ENCODE measurements around the gene ACER3.
"Not testable (repeated sequence)": the region's sequence is repeated elsewhere in the genome, so short reads cannot be mapped to it uniquely, and the experiment has no call there.

ACER3 gene

DNA sequence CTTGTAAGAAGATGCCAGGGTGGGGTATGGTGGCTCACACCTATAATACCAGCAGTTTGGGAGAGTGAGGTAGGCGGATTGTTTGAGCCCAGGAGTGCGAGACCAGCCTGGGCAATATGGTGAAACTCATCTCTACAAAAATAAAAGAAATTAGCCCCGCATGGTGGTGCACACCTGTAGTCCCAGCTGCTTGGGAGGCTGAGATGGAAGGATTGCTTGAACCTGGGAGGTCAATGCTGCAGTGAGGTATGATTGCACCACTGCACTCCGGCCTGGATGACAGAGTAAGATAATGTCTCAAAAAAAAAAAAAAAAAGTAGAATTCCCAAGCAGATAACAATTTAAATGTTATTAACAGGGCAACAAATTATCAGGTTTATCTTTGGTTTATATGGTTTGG lies 20.2 kb downstream of the ACER3 start:
- no peak for DNase-seq

DNA sequence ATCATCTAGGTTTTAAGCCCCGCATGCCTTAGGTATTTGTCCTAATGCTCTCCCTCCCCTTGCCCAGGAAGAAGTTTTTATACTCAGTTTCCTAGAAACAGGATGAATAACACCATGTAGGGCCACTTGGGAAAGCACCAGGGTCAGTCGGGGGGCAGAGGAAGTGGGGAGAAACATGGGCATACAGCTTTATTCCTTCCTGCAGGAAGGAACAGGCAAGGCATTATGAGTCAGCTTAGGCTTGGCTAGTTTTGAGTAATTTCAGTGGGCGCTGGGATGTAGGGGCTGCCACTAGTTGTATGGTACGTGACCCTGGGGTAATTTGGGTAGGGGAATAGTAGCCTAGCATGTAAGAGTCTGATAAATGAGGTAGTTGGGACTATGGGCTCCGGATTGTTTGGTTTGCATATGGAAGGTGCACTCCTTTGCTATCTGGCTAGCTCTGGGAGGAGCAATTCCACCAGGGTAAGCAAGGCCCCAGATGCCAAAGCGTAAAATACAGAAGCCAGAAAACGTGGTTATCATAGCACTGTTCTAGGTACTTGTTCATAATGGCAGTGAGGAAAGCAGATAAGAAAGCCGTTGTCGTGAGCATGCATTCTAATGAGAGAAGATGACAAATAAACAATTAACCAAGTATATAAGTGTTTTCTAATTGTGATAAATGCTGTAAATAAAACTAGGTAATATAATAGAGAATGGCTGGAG lies 24.8 kb downstream of the ACER3 start:
- peak; percentile 54 for DNase-seq

DNA sequence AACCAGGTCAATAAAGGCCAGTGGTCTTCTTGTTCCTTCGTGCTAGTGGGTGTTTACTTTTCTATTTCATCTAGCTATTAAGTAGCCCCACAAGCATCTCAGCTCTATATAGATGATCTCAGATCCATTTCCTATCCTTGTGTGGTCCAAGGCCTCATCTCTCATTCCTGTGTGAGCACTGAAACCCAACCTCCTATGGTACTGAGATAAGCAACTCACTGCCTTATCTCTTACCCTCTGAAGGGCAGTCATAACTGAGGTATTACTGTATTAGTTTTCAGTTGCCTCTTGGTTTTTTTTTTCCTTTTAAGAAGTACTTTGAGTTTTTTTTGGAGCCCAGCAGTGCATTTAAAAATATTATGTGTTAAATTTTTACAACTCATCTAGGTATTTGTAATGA lies 28.3 kb downstream of the ACER3 start:
- no peak for DNase-seq

DNA sequence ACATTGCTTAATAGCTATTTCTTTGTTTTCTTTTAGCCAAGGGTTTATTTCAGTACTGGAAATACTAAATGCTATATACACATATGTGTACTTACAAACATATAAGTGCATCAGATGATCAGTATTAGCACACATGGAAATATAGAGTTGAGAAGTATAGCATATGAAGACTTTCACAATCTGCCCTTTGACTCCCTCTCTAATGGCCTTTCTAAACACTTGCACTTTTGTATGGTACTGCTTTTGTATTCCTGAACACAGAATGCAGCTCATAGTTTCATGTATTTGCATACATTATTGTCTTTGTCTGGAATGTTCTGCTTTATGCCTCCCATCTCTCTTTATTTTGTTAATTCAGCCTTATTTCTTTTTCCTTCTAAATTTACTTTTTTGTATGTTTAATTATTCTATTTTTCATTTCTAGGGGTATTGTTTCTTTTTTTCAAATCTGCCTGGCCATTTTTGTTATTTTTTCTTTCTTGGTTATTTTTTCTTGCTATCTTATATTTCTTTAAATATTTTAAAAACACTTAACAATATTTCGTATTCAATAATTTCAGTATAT lies 28.8 kb downstream of the ACER3 start:
- DNase-seq: no peak

DNA sequence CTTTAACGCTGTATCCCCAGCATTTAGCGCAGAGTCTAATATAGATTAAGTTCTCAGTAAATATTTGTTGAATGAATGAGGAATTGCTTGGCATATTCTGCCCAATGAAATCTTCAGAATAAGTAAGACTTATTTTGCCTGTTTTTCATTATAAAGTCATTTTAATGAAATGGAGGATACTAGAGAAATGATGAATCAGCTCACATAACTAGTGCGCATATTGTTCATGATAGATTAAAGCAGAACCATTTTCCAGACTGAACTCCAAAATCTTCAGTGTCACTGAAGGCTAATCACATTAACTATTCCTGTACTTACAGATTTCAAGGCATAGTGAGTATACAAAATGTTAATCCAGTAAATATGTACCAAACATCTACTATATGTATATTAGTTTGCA lies 29.6 kb downstream of the ACER3 start:
- no peak for DNase-seq

DNA sequence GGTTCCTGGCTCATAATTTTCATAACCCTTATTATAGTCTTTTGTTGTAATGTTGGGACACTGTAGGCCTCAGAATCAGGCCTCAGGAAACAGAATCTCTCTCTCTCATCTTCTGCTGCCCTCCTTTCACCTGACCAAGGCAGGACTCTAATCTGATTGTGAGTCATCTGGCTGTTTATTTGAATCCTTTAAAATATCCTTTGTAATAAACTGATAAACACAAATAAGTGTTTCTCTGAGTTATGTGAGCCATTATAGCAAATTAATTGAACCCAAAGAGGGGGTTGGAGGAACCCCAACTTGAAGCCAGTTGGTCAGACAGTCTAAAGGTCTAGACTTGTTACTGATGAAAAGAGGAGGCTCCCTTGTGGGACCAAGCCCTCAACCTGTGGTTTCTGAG lies 30.6 kb downstream of the ACER3 start:
- no peak for DNase-seq

DNA sequence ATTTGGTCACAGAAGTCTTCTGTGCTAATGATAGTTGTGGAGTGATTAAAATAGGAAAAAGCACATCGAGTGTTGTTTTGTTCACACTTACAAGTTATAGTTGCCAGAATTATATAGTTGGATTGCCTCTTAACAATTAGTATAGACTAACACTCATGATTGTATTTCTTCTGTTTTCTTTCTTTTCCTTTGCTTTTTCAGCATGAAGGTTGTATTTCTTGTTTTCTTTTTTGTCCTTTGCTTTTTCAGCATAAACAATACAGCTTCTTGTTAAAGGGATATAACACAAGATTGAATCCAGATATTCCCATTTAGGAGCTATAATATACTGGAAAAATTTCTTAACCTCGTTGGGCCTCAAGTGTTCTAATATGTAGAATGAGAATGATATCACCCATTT lies 31.1 kb downstream of the ACER3 start:
- DNase-seq: no peak

DNA sequence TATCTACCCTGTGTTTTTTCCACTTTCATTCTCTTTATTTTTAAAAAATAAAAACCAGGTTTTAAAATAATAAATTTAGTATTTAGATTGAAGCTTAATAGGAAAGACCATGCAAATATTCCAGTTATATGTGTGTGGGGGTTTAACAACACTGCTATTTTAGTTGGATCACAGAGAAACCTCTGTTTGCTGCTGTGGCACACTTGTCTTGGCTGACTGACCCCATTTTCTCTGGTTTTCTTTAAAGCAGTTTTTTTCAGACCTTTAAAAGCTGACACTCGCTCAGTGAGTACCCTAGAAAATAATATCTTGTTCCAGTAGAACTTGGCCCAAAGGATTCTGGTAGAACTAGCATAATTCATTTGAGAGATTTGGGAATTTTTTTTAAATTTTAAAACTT lies 31.6 kb downstream of the ACER3 start:
- no peak for DNase-seq

DNA sequence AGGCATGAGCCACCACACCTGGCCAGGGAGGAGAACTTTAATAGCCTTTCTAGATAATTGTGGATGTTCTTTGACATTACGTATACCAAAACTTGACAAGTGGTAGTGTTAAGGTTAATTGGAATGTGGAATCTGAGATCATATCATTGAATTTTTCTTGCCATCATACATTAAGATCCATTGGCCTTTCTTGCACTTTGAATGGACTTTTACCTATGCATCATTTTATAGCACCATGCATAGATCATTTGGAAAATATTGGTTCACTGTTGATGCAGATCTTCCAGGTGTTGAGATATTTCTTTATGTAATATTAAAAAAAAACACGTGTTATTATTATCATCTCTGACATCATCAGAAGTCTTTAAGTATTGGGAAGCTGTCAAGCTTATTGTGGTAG lies 36.5 kb downstream of the ACER3 start:
- no peak for DNase-seq

DNA sequence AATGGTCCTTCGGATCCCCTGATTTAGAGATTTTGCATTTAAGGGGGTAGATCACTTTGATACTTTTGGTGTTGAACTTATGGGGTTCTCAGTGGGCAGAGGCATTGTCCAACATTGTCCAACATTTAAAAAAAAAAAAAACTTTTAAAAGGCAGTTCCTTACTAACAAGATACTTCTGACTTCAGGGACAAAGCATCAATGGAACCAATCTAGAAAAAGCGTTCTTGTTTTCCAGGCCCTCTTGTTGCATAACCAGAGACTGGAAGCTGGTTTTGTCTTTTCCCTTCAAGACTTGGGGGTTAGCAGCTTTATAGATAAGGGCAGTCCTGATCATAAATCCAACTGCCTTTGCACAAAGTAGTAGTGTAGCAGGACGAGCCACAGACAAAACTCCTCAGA lies 40.4 kb downstream of the ACER3 start:
- no peak for DNase-seq

DNA sequence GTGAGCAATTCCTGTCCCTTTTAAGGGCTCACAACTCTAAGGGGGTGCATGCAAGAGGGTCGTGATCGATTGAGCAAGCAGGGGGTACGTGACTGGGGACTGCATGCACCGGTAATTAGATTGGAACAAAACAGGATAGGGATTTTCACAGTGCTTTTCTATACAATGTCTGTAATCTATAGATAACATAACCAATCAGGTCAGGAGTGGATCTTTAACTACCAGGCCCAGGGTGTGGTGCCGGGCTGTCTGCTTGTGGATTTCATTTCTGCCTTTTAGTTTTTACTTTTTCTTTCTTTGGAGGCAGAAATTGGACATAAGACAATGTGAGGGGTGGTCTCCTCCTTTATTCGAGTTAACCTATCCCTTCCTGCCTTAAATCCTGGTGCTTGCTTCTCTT lies 40.9 kb downstream of the ACER3 start:
- not testable (repeated sequence) for DNase-seq

DNA sequence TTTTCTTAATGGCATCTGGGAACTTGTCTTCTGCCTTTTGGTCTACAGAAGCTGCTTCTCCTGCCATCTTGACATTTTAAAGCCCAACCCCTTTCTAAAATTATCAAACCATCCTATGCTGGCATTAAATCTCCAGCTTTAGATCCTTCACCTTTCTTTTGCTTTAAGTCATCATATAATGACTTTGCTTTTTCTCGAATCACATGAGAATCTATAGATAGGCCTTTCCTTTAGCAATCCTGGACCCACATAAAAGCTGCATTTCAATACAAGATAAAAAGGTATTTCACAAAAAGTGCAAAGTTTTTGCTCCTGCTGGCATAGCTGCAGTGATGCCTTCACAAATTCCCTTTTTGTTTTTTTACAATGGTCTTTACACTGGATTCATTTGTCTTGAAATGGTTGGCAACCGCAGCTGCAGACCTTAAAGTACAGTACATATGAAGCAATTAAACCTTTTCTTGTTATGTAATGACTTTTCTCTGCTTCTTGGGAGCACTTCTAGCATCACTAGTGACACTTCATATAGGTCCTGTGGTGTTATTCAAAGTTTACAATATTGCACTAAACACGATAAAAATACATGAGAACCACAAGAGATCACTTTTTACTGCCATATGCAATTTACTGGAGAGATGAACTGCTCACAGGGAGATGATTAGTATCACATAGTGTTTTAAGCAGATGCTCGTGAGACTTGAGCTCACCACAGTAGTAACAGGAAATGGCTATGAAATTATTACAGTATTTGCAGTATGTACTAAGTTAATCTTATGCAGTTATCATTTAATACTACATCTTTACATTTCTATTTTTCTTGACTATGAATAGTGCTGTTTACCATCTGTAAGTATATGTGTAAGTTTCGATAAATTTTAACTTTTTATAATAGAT lies 41.6 kb downstream of the ACER3 start:
- DNase-seq: no peak

DNA sequence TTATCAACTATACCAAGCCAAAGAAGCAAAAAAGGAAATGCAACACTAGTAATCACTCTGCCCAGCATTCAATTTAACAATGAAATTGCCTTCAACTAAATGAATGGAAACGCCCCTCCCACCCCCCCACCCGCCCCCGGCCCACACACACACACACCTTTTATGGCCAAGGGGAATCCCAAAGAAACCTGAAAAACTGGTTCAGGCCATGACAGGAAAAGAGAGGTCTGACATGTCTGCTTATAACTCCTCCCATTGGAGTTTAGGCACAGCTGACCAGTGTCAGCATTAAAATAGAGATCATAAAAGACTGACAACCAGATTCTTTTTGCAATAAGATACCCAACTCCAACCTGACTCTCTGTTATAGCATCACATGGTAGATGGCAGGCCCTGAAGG lies 42.6 kb downstream of the ACER3 start:
- no peak for DNase-seq

DNA sequence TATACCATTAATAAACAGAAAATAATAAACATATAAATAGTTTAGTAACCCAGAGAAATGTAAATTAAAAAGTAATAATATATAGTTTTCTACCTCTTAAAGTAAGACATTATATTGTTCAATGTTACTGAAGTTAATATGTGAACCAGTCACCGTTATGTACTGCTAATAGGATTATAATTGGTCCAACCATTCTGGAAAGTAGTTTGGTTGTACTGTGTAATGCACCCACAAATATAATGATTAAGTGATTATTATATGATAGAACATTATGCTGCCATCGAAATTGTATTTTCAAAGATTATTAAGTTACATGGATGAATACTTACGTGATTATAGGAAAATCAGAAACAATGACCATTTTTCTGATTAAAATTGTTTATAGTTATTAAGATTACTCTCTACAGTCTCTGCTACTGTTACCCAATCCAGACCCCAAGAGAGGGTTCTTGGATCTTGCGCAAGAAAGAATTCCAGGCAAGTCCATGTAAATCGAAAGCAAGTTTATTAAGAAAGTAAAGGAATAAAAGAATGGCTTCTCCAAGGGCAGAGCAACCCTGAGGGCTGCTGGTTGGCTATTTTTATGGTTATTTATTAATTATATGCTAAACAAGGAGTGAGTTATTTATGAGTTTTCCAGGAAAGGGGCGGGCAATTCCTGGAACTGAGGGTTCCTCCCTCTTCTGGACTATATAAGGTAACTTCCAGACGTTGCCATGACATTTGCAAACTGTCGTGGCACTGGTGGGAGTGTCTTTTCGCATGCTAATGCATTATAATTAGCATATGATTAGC lies 50.1 kb downstream of the ACER3 start:
- no peak for DNase-seq

DNA sequence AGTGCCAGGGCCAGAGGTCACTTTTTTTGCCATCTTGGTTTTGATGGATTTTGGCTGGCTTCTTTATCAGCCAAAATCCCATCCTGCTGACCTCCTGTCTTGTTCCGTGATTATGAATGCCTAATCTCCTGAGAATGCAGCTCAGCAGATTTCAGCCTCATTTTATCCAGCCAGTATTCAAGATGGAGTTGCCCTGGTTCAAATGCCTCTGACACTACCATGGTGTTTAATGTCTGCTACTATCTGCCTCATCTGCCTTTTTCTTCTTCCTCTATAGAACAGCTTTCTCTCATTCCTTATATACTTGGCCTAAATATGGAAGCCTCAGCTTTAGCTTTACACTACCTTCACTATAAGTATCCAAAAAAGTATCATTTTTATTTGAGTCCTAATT lies 50.7 kb downstream of the ACER3 start:
- DNase-seq: no peak

DNA sequence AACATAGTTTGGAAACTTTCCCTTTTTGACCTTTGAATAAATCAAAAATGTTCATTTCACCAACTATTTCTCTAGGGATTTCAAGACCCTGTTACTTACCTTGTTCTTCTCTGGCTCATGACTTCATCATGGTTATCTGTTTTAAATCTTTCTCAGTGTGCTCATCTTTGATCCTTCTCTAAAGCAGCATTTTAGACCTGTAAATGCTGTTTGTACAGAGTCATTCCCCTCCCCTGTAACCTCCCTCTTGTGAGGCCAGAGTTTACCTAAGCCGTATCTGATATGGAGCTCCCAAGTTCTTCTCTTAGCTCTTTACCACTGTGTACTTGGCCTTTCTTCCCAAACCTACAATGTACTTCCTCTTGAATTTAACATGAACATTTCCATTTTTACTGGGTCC lies 56.0 kb downstream of the ACER3 start:
- no peak for DNase-seq

DNA sequence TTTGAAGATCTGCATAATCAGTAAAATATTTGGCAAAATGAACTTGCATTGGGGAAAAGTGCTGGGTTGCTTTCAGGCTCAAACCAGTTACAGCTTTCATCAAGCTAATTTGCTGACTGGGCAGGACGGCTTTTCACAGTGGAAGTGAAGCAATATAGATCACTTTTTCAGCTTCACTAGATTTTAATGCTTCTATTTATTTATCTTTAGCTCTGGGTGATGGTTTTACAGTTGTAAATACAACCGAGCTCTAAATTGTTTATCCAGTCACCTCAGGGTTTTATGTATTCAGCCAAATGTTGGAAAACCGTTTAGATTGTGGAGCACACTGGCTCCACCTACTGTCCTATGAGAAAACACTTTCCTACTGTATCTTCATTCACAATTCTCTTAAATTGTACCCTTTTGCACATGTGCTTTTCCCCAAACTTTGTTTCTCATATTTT lies 58.2 kb downstream of the ACER3 start:
- DNase-seq: peak; percentile 20

DNA sequence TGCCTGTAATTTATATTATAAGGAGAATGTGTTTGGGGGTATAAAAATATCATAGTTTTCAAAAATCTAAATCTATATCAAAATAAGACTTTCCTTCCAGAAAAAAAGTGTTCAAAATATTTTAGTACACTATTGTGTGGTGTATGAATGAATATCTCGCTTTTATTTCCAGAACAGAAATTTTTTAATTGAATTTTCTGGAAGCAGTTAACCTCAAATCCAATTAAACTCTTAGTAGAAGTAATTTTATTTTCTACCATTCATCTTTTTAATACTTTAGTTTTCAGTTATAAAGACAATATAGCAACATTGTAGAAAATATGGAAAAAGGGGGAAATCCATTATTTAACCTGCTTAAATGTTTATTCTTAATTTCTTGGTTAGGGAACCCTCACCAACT lies 58.7 kb downstream of the ACER3 start:
- DNase-seq: no peak

DNA sequence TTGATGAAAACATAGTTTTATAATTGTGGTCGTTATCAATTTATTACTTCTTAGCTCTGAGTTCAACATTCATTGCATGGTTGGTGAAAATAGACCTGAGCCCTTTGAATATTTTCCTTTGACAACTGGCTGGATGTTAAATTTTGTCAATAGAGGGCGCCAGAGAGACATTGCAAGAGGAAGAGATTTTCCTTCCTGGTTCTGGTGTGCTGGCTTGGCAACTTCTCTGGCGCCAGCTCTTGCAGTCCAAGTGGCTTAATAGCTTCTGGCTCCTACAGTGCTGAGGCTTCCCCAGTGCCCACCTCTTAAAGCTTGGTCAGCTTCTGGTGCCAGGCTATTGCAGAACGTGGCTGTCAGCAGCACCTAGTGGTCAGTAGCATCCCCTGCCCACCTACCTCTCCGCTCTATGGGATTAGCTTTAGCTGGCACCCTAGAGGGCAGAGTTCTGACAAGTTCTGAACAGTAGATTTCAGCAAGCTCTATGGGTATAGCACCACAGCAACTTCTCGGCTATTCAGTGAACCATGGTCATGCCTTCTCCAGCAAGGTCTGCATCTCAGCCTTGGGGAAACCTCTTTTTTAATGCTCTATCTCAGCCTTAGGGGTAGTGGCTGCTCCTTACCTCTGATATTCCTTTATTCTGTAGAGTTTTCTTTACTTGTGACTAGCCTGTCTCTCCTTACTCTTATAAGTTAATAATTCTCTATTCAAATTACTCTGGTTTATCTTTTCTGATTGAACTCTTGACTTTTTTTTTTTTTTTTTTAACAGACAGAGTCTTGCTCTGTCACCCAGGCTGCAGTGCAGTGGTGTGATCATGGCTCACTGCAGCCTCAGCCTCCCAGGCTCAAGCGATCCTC lies 59.4 kb downstream of the ACER3 start:
- peak; percentile 75 for DNase-seq

DNA sequence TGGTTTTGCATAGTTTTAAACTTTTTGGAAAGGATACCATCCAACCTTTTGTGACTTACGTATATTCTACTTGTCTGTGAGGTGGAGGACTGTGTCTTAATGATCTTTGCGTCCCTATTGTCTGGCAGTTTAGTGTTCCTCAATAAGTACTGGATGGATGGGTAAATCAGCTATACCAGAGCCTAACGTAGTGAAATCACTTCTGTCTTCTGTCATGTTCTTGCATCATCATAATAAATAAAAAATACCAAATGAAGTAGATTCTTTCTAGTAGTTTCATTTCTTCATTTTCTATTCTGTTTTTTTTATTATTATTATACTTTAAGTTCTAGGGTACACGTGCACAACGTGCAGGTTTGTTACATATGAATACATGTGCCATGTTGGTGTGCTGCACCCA lies 66.4 kb downstream of the ACER3 start:
- DNase-seq: no peak

DNA sequence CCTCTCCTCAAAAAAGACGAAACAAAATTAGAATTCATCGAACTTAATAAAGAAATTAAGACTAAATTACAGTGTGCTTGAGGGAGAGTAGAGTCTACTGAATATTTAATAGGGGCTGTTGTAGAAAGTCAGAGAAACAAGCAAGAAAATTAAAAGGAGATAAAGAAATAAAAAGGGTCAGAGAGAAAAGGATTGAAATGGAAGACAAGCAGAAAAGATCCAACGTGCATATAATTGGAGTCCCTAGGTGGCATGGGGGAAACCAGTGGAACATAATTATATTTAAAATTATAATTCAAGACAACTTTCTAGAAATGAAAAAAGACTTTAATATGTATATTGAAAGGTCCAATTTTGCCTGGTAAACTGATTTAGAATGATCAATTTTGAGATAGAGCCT lies 74.3 kb downstream of the ACER3 start:
- no peak for DNase-seq

DNA sequence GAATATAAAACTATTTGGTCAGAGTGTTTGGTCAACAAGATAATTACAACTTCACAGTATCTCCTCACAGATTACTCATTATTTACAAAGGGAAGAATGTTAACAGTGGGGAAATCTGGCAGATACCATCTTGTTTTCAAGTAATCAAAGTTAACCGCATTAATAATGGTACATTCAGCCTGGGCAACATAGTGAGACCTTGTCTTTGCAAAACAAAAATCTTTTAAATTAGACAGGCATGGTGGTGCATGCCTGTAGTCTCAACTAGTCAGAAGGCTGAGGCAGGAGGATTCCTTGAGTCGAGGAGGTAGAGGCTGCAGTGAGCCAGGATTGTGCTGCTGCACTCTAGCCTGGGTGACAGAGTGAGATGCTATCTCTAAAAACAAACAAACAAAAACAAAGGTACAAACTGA lies 78.5 kb downstream of the ACER3 start:
- no peak for DNase-seq

Measured in femur (tissue), 1 donor.